GM21360 (cell line): ENCODE results near the gene YWHAQ.
"Not testable (repeated sequence)": the region's sequence is repeated elsewhere in the genome, so short reads cannot be mapped to it uniquely, and the experiment has no call there.

Source experiments
- ATAC-seq: cut with Tn5 transposase; IDR thresholded peaks from one replicate; pipeline ENCODE4 v1.9.1; 2021; ENCODE audit warnings: mild to moderate bottlenecking, moderate library complexity; ENCODE audit not compliant: unreplicated experiment

The YWHAQ gene

DNA sequence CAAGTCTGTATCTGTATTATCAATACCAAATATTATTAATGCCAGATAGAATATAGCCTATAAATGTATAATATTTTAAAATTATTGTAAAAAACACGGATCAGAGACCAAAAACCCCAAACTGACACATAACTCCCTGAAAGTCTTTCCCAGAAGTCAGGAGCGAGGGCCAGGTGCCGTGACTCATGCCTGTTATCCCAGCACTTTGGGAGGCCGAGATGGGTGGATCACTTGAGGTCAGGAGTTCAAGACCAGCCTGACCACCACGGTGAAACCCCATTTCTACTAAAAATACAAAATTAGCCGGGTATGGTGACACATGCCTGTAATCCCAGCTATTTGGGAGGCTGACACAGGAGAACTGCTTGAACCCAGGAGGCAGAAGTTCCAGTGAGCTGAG is 35.5 kb downstream of the YWHAQ start:
- ATAC-seq = not testable (repeated sequence)

DNA sequence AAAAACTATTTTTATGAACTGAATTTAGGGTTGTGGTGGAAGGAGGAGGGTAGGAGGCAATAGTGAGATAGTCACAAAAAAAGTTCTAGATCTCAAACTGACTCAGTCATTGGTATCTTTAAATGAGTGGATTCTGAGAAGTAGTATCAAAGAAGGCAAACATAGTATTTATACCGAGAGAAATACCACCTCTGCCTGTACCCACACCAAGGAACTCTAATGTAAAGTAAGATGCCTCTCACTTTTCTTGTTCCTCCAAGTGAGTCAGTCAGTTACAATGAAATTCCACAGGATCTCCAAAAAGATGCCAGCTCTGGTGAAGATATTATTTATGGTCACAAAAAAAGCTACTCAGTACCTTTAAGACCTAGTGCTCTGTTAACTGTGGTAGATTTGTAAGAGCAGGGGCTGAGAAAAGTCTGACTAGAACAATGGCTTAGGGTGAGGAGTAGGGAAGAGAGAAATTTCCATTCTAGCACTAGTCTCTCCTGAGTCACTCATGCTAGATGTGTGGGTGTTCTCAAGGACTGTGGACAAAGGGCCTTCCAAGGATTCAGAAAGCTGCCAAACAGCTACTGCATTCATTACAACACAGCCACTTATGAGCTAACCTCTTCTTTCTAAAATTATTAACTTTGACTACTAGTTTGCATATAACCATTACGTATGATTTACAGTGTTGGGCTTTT is 36.3 kb downstream of the YWHAQ start:
- ATAC-seq = no peak

DNA sequence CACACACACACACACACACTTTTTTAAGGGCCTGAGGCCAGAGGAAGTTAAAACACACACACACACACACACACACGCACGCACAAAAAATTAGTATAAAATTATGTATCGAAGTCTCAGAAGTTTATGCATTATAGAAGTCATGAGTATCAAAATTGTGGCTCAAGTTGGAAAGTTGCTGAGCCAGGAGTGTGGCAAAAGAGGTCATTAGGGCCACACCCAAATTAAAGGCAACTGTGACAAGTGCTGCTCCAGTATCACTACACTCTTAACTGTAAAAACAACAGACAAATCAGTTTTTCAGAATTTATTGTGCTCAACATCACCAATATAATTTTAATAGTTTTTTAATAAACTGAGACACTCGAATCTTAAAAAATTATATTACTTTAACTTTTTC is 36.9 kb downstream of the YWHAQ start:
- ATAC-seq = no peak

DNA sequence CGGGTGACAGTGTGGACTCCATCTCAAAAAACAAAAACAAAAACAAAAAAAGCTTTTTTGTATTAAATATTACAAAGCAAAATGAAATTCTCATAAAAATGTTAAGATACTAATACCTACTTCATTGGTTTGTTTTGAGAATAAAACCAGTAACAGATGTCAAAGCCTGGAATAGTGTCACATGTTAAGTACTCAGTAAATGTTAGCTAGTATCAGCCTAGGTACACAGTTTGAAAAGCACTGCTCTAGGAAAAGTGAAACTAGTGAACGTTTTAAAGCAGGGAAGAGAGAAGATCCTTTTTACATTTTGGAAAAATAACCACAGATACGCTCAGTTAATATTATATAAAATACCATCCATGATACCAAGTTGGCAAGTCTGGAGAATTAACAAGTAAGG is 38.1 kb downstream of the YWHAQ start:
- no peak for ATAC-seq

DNA sequence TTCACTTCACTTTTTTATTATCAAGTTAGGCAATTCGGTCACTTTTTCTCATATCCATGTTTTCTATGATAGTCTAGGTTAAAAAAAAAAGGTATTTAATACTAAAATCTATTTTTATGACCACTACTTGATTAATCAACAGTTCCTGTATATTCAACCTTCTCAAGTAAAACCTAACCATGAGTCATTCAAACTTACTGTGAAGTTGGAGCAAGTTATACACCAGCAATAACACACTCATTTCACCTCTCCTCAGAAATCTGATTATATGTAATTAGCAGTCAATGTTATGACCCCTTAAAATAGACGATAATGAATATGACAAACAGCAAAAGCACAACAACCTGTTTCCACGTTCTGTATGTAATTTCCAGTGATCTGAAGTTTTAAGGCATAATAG is 40.2 kb downstream of the YWHAQ start:
- ATAC-seq = no peak

DNA sequence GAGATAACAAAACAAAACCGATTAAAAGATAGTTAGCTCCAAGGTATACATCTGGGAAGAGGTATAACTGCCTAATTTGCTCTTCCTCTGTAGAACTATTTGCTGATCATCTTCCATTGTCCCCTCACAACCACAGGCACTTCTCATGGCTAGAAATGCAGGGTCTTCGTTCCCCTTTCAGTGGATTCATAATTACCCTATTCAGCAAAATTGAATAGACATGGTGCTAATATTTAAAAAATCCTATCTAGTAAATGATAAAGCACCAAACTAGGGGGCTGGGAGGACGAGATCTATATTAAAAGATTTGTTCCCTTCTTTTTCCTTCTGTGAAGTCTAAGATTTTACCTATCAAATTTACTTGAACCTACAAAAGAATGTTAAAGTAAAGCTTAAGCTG is 44.3 kb downstream of the YWHAQ start:
- no peak for ATAC-seq

DNA sequence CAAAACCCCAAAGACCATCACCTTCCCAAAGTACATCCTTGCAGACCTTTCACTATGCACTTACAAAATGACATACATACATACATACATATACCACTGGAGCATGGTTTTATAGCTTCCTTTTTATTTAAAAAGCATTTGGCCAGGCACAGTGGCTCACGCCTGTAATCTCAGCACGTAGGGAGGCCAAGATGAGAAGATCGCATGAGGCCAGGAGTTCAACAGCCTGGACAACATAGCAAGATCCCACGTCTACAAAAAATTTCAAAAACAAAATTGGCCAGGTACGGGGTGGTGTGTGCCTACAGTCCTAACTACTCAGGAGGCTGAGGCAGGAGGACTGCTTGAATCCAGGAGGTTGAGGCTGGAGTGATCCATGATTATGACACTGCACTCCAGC is 45.3 kb downstream of the YWHAQ start:
- no peak for ATAC-seq

DNA sequence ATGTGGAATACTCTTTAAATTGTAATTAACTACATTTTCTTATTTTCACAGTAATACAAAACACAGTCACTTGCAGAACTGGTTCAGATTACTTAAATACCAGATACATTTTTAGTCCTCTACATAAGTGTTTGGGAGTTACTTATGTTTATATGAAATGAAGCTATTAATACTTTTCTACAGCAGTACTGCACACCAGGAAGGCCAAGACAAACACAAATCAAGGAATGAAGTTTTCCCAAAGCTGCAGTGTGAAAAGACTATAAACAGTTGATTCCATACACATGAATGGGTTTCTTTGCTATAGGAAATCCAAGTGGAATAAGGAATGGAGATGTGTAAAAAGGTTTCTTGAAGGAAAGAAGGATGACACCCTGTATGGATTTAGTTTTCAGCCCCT is 45.9 kb downstream of the YWHAQ start:
- not testable (repeated sequence) for ATAC-seq

DNA sequence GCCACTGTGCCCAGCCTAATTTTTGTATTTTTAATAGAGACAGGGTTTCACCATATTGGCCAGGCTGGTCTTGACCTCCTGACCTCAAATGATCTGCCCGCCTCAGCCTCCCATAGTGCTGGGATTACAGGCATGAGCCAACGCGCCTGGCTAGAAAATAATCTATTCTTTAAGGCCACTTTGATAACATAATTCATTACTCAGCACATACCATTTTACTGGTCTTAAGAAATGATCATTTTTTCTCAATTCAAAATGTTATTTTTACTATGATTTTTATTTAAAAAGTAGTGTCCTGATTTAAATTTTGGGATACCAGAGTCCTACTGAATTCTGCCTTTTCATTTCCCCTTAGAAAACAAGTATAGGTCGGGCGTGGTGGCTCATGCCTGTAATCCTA is 48.2 kb downstream of the YWHAQ start:
- ATAC-seq = no peak

DNA sequence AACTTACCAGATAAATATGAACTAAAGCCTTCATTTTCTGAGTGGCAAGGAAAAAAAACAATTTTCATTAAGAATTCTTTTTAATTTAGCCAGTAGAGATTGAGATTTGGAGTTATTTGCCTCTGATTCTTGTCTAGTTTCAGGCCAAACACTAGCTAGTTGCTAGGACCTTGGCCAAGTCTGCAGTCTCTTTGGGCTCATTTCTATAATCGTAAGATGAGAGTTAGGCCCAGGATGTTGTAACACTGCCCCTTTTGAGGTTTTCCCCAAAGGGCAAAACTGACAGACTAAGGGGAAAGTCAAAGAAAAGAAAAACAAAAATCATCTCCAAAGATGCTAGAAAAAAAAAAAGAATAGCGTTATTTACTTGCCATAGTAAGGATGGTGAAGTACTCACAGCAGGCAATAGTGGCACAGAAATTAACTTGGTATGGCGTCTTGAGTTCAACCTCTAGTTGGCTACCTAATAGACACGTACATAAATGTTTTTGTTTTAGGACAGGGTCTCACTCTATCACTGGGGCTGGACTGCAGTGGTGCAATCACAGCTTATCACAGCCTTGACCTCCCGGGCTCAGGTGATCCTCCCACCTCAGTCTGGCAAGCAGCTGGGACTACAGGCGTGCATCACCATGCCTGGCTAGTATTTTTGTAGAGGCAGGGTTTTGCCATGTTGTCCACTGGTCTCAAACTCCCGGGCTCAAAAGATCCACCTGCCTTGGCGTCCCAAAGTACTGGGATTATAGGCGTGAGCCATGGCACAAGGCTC is 52.1 kb downstream of the YWHAQ start:
- ATAC-seq = no peak

DNA sequence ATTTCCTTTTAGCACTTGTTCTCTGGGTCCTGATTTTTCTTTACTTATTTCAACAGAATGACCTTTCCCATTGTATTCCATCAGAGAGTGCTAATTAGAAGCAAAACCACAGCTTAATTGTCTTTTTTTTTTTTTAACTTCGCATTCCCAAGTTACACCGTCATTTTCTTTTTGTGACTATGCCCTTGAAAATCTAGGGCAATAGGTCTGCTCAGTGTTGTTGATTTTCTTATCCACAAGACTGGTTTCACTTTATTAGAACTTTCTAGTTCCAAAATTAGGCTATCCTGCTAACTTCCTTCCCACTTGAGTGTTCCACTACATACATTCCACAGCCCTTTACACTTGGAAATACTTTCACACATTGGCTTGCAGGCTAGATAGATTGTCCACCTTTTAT is 56.5 kb downstream of the YWHAQ start:
- ATAC-seq = no peak

DNA sequence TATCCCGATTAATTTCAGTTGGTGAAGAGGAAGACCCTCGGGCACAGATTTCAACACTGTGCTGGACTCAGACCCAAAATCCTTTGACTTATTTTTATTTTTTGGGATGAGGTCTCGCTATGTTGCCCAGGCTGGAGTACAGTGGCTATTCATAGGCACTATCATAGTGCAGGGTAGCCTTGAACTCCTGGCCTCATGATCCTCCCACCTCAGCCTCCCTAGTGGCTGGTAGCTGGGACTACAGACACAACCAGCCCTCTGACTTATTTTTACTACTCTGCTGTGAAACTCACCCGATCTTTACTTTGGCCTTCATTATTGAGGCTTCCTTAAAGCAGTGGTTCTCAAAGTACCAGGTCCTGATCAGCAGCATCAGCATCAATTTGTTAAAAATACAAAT is 57.0 kb downstream of the YWHAQ start:
- no peak for ATAC-seq

DNA sequence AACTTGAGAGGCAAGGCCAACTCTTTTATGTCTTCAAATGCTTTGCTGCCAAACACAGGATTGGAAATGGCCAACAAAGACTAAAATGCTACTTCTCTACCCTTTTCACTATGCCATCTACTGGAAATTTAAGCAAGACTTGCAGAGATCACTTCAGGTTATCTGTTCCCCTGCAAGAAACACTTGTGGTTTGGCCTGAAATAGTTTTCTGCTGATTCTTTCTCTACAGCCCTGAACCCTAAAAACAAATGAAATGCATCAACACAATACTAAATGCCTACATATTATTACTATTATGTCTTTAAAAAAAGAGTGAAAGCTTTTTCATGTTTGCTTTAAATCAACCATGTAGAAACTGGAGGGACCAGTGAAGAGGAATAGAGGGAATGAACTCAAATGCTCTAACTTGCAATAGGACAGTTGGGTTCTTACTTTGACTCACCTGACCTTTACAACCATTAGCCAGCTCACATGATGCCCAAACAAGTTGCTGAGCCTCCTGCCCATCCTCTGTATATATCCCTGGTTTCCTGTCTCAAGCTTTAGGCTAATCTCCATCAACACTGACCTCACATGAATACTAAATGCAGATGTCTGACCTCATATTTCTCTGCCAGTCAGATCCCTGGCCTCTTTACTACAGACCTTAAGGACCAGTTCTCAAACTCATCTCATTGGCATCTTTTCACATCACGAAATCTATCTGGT is 57.6 kb downstream of the YWHAQ start:
- ATAC-seq = no peak

DNA sequence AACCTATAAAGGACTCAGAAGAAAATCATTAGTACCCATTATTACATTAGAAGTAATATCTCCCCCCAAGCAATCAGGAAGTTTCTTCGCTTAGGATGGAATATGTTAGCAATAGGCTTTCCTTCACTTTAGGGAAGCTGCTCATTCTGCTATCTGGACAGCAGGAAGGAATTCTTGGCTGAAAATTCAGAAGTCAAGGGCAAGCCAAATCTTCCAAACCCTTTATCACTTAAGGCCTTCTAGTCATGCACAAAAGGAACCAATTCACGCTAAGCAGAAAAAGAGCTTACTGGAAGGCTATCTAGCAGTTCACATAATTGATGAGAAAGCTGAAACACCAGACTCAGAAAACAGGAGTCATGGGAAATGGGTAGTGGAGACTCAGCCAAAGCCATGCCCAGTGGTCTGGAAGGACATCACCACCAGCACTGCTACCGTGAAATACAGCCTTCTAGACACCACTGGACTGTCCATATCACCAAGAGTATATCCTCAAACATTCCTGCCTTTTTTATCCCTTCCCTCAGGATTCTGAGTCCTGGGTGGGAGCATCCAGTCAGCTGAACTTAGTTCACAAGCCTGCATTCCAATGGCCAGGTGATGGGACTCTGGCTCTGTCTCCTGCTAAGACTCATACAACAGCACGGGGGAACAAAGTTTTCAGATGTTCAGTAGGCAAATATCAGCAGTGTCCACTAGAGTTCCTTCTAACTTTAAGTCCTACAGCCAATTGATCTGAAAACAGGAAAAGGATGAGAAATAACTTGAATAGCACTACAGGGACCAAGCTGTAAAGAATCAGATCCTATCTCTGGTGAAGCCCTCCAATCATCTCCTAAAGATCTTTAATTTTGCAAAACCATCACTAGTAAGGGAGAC is 60.4 kb downstream of the YWHAQ start:
- ATAC-seq = no peak

DNA sequence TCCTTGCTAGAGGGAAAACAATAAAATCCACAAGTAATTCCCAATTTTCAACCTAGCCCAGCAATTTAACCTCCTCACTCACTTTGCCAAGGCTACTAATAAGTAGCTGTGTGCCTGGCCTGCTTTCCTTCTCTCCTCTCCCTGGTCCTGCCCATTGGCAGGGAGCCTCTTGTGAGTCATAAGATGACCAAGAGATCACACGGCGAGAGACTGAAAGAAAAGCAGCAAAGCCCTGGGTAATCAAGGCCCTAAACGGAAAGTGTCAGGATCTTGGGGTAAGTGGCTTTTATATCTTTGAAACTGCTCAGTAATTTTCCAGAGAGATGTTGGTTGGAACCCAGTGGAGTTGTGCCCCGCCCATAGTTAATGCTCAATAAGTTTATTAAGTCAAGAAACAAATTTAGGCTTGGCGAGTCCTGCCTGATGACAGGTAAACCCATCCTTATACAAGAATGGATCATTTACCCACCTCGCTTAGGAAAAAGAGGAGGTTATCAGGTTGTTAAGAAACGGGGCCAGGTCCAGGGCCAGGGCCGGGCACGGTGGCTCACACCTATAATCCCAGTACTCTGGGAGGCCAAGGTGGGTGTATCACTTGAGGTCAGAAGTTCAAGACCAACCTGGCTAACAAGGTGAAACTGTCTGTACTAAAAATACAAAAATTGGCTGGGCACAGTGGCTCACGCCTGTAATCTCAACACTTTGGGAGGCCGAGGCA is 65.2 kb downstream of the YWHAQ start:
- no peak for ATAC-seq

DNA sequence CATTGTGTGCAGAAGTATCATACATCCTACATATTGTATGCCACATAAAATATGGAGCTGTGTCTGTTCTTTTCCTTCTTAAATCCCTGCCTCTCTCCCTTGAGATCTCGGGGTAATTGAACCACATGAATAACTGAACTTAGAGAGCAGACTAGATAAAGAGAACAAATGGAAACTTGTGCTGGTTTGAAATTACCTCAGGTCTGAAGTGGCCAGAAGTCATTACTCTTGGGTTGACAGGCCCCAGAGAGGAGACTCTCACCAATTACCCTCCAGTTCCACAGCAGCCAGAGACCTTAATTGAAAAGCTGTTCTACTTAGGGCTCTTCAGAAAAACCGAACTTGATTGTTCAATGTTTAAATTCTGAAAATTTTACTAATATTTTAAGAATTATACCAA is 70.2 kb downstream of the YWHAQ start:
- no peak for ATAC-seq

DNA sequence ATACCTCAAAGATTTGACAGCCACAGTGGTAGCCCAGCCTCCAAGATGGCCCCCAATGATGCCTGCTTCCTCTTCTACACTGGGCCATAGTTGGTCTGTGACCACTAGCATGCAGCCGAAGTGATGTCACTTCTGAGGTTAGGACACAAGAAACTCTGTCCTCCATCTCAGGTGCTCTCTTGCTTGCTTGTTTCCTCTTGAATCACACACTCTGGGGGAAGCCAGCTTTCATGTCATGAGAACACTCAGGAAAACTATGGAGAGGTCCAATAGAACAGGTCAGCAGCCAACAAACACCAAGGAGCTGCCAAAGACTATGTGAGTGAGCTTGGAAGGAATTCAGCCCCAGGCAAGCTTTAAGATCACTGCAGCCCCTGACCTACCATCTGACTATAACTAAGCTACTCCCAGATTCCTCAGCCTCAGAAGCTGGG is 71.8 kb downstream of the YWHAQ start:
- no peak for ATAC-seq

DNA sequence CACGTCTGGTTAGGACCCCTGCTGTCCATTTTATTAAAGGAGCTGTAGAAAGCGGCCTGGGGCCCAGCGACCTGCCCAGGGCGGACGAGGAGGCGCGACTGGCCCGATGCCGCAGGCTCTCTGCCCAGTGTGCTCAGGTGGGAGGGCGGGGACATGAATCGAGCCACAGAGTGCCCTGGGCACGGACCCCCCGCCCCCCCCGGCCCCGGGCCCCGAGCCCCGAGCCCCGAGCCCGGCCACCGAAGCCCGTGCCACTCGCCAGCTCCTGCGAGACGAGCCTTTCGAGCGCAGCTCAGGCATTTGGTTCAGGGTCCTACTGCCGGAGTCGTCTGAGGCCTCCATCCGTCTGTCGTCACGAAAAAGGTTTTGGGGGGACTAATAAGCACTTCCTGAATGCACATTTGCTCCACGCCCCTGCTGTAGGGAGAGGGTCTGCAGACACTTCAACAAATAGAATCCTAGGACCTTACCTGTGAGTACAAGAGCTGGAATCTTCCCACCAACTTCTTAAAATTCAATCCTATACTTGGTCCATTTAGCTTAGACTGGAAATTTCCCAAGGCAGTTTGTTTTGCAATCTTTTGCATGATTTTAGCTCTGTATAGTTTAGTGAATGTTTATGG is 74.6 kb downstream of the YWHAQ start:
- no peak for ATAC-seq

DNA sequence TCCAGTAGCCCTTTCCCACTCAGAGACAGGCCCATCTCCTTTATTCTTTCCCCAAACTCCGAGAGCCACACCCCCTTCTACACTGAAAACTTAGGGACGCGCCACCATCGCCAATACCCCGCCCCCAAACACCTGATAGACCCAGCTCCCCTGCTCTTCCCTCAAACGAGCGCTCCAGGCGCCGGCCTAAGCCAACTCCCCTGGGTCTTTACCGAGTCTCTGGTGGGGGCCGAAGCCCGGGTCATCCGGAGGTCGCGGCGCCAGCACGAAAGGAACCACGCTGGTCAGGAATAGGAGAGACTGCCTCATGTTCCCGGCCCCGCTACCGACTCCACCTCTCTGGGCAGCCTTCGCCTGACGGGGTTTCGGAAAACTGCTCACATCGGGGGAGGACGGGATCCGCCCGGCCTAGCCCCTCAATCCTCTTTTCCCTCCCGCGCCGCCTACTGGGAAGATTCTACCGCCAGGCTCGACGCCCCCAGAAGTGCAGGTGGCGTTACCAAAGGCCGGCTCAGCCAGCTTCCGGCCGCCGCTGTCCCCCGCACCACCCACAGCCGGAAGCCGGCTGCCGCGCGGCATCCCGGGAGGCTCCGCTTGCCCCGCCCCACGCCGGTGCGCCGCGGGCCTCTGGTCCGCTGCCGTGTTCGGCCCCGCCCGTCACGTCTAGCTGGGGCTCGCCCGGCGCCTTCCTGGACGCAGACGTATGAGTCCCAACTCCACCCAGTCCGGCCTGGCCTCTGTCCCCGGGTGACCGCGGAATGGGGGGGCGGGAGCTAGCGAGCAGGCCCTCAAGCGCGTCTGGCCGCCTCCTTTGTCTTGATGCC is 75.3 kb downstream of the YWHAQ start, which contains the start of gene ADAM17:
Gene ADAM17 (minus strand): TSS at position 534 of the 824 bp plus-strand sequence. CDS start 225 bp downstream, at position 309.
- peak; percentile 78 for ATAC-seq
